Measurements from ENCODE around the gene PSME2. TPM values are rescaled to one million over a fixed set of nuclear protein-coding genes. Genes with fewer than 3 reads are reported as not detected.

PSME2 gene
- total RNA-seq, 1 experiment from 2014 or later, result 134 TPM

DNA sequence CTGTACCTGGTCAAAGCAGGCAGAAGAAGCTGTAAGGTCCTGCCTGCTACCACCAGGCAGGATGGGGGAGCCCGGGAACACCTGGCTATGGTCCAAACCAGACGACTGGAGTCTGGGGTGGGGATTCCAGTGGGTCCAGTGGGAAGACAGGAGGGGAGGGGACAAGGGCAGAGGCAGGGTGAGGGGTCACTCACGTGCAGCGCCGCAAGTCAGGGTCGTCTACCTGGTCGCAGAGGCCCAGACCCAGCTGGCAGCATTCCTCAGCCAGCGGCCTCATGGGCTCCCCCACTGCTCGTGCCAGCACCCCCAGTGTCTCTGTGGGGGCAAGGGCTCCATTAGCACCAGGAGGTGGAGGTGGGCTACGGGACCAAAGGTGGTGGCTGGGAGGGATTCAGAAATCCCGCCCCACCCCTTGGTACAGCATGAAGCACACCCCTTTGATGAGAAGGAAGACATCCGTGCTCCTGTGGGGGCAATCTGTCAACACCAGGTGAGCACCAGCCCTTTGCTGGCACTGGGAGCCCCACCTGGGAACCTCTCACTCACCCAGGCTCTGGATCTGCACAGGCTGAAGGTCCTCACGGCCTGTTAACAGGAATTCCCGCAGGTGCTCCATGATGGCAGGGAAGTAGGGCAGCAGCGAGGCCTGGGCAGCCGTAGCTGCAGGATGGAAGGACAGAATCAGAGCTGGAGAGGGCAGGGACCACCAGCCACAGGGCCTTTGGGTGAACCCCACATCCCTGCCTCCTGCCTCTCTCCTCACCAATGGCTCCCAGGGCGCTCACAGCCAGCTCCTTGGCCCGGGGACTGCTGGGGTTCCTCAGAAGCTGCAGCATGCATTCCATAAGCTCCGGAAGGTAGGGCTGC is 37.9 kb upstream of the PSME2 start:
- H3K36me3 Mint-ChIP-seq (ENCODE audit: insufficient read depth, unreplicated experiment), result peaks cover 67% of the 10 kb centered on the region
- POLR2A ChIA-PET, result interaction anchor here (0.6 to 1.3 kb wide), 2 partner anchors 29 to 58 kb away, joined by 3 to 6 read pairs; partner anchors contain the start of genes CHMP4A and TINF2
- TF ChIP-seq, protein P1, sequence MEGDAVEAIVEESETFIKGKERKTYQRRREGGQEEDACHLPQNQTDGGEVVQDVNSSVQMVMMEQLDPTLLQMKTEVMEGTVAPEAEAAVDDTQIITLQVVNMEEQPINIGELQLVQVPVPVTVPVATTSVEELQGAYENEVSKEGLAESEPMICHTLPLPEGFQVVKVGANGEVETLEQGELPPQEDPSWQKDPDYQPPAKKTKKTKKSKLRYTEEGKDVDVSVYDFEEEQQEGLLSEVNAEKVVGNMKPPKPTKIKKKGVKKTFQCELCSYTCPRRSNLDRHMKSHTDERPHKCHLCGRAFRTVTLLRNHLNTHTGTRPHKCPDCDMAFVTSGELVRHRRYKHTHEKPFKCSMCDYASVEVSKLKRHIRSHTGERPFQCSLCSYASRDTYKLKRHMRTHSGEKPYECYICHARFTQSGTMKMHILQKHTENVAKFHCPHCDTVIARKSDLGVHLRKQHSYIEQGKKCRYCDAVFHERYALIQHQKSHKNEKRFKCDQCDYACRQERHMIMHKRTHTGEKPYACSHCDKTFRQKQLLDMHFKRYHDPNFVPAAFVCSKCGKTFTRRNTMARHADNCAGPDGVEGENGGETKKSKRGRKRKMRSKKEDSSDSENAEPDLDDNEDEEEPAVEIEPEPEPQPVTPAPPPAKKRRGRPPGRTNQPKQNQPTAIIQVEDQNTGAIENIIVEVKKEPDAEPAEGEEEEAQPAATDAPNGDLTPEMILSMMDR (IDR thresholded peaks at IDR 0.05; ENCODE audit: unreplicated experiment), result no peak
- no TSS peak for BruUV-seq (replicated peaks)
- H3K27ac Mint-ChIP-seq (ENCODE audit: low read depth, unreplicated experiment), result no peak overlapping the region
- DNase-seq (ENCODE audit: unreplicated experiment), result no peak
- no peaks in the 10 kb centered on the region for H3K9me3 Mint-ChIP-seq (ENCODE audit: unreplicated experiment)
- CTCF ChIA-PET, result interaction anchor here (0.6 to 7.0 kb wide), 4 partner anchors 10 to 58 kb away, joined by 3 to 51 read pairs (median 6); partner anchors contain the start of genes IRF9 and TINF2
- peaks cover 5% of the 10 kb centered on the region for H3K4me1 Mint-ChIP-seq (ENCODE audit: insufficient read depth, unreplicated experiment)
- H3K27me3 Mint-ChIP-seq (ENCODE audit: insufficient read depth, unreplicated experiment), result no peaks in the 10 kb centered on the region
- intact Hi-C loops (cut with micrococcal nuclease), result no loop called here
- H3K4me3 Mint-ChIP-seq (ENCODE audit: unreplicated experiment), result no peak overlapping the region

DNA sequence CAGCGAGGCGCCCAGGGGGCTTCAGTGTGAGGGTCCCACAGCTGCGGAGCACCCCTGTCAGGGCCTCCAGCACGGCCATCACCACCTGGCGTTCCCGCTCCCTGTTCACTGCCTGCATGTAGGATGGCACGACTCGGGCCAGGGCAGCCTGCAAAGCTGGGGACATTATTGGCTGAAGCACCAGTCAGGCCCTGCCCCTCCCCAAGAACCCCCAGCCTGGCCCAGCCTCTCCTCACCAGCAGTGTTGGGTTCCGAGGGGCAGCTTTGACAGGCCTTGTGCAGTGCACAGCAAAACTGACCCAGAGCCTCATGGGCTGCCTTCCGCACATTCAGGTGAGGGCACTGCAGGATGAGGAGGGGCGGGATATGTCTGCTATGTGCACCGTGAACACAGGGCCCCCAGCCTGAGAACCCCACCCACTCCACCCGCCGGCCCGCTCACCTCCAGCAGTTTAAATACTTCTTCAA is 36.6 kb upstream of the PSME2 start:
- Mint-ChIP-seq H3K27me3 (ENCODE audit: insufficient read depth, unreplicated experiment) (no peaks in the 10 kb centered on the region), H3K9me3 (ENCODE audit: unreplicated experiment) (no peaks in the 10 kb centered on the region), H3K27ac (ENCODE audit: low read depth, unreplicated experiment) (no peak overlapping the region), H3K36me3 (ENCODE audit: insufficient read depth, unreplicated experiment) (peaks cover 64% of the 10 kb centered on the region), H3K4me1 (ENCODE audit: insufficient read depth, unreplicated experiment) (no peaks in the 10 kb centered on the region), H3K4me3 (ENCODE audit: unreplicated experiment) (no peak overlapping the region)
- ChIA-PET POLR2A (no interaction called here), CTCF (interaction anchor here (7.0 kb wide), 1 partner anchor 22 kb away, joined by 51 read pairs; the partner anchor contains the start of gene IRF9)
- no peak for DNase-seq (ENCODE audit: unreplicated experiment)
- no TSS peak for BruUV-seq (replicated peaks)
- TF ChIP-seq, protein P1 (IDR thresholded peaks at IDR 0.05; ENCODE audit: unreplicated experiment), result no peak
- intact Hi-C loops (cut with micrococcal nuclease), result no loop called here

DNA sequence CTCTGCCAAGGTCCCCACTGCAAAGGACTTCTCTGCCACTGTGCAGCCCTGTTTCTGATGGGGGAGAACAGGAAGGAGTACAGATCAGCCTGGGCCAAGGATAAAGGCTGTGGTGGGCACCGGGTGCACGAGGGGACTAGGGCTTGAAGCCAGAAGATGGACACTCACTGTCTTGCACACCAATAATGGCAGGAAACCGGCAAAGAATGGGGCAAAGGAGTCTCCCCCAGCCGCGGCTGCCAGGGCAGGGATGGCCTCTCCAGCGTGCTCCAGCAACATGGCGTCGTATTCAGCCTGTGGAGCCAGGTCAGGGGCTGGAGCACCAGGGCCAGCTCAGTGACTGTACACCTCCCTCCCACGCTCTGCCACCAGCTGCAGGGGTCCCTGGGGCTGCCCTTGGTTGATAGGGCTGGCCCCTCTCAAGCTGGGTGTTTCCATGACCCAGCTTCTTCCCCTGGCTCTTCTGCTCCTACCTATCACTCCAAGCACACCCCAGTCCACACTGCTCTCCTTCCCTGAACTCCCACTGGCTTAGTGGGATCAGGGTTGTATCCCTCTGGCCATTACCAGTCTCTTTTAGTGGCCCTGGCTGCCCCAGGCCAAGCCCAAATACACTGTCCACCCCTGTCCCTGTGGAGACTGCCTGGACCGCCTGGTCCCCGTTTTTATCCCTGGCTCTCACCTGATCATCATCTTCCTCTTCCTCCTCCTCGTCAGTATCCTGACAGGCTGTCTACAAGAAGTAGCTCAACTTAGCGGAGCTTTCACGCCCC is 35.9 kb upstream of the PSME2 start:
- intact Hi-C loops (cut with micrococcal nuclease), result no loop called here
- H3K9me3 Mint-ChIP-seq (ENCODE audit: unreplicated experiment), result no peaks in the 10 kb centered on the region
- ChIA-PET POLR2A (interaction anchor here (2.0 kb wide), 1 partner anchor 68 kb away, joined by 4 read pairs; the partner anchor contains the start of genes DCAF11 and NRL), CTCF (interaction anchor here (2.5 to 7.0 kb wide), 2 partner anchors 22 kb away, joined by 22 to 51 read pairs; partner anchors contain the start of gene IRF9)
- H3K4me1 Mint-ChIP-seq (ENCODE audit: insufficient read depth, unreplicated experiment), result no peaks in the 10 kb centered on the region
- H3K27me3 Mint-ChIP-seq (ENCODE audit: insufficient read depth, unreplicated experiment), result no peaks in the 10 kb centered on the region
- H3K36me3 Mint-ChIP-seq (ENCODE audit: insufficient read depth, unreplicated experiment), result peaks cover 63% of the 10 kb centered on the region
- DNase-seq (ENCODE audit: unreplicated experiment), result no peak
- TF ChIP-seq, protein P1 (IDR thresholded peaks at IDR 0.05; ENCODE audit: unreplicated experiment), result no peak
- BruUV-seq (replicated peaks), result no TSS peak
- peak overlapping the region; percentile 14 for H3K27ac Mint-ChIP-seq (ENCODE audit: low read depth, unreplicated experiment)
- H3K4me3 Mint-ChIP-seq (ENCODE audit: unreplicated experiment), result no peak overlapping the region

All from MCF 10A (cell line).